Measurements from ENCODE around the gene SLC10A7. TPM values are rescaled to one million over a fixed set of nuclear protein-coding genes. Genes with fewer than 3 reads are reported as not detected.

The SLC10A7 gene
- total and polyA plus RNA-seq, 7 donors, result 1.3 to 5.7 (median 3.9) TPM

DNA sequence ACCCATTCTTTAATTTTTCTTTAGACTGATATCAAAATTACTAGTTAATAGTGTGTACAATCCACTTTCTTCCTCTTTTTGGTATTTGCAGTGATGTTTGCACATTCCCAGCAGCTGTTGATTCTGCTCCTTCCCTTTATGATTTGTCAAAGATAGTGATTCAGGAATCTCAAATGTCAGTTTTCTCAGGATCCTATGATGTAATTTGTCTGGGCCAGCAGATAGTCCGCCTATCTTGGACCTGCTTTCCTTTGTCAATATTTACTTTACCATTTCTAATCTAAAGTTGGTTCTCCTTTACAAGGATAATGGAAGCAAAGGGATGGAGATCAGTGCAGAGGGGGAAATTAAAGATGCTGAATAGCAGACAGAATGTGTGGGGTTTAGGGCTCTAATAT is 185.3 kb downstream of the SLC10A7 start:
- no peaks in the 10 kb centered on the region for H3K36me3 ChIP-seq (ENCODE audit: insufficient read depth in 1 of 2, low read depth in 1 of 2)
- intact Hi-C loops (cut with DNase I), result loop anchor here in 1 of 2 donors (5.0 kb wide), 1 partner anchor 1046 kb away; no protein-coding TSS in a partner anchor
- ATAC-seq (no peak), DNase-seq (no peak)
- no peaks in the 10 kb centered on the region for H3K9me3 ChIP-seq
- TF ChIP-seq, protein P1, sequence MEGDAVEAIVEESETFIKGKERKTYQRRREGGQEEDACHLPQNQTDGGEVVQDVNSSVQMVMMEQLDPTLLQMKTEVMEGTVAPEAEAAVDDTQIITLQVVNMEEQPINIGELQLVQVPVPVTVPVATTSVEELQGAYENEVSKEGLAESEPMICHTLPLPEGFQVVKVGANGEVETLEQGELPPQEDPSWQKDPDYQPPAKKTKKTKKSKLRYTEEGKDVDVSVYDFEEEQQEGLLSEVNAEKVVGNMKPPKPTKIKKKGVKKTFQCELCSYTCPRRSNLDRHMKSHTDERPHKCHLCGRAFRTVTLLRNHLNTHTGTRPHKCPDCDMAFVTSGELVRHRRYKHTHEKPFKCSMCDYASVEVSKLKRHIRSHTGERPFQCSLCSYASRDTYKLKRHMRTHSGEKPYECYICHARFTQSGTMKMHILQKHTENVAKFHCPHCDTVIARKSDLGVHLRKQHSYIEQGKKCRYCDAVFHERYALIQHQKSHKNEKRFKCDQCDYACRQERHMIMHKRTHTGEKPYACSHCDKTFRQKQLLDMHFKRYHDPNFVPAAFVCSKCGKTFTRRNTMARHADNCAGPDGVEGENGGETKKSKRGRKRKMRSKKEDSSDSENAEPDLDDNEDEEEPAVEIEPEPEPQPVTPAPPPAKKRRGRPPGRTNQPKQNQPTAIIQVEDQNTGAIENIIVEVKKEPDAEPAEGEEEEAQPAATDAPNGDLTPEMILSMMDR (IDR thresholded peaks at IDR 0.05), result no peak
- WGBS, 3 donors, result 51 to 68% (median 62%) methylated on average over 1 of the region's 1 CpG
- peaks cover 10% of the 10 kb centered on the region for H3K4me1 ChIP-seq
- H3K27ac ChIP-seq, result no peak overlapping the region
- no peaks in the 10 kb centered on the region for H3K27me3 ChIP-seq (ENCODE audit: insufficient read depth in 3 of 3, low read length in 2 of 3)
- no peak overlapping the region for H3K4me3 ChIP-seq

DNA sequence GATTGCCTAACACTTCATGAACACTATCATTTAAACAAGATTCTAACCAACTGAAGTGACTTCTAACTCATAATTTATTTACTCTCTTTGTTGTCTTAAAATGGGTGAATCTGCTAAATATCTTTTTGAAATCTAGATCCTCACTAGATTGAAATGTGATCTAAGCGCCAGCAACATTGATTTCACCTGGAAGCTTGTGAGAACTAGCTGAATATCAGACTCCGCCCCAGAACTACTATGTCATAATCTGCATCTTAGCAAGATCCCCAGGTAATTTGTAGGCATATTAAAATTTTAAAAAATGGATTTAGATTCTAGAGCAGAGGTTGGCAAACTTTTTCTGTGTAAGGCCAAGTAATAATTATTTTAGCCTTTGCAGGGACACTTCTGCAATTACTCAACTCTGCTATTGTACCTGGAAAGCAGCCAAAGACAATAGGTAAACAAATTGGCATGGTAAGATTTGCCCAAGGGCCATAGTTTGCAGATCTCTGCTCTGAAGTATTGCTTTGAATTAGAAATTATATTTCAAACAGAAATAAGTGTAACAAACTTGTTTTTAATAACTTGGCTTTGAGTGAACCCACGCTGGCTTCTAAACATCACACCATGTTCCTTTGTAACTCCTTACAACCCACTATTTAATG is 185.9 kb downstream of the SLC10A7 start:
- WGBS, 3 donors, result 88 to 94% (median 92%) methylated on average over 3 of the region's 3 CpGs
- peaks cover 10% of the 10 kb centered on the region for H3K4me1 ChIP-seq
- H3K27ac ChIP-seq, result no peak overlapping the region
- TF ChIP-seq, protein P1 (IDR thresholded peaks at IDR 0.05), result no peak
- no peaks in the 10 kb centered on the region for H3K36me3 ChIP-seq (ENCODE audit: insufficient read depth in 1 of 2, low read depth in 1 of 2)
- no peak overlapping the region for H3K4me3 ChIP-seq
- no peaks in the 10 kb centered on the region for H3K9me3 ChIP-seq
- intact Hi-C loops (cut with DNase I), result loop anchor here in 1 of 2 donors (5.0 kb wide), 1 partner anchor 1046 kb away; no protein-coding TSS in a partner anchor
- no peaks in the 10 kb centered on the region for H3K27me3 ChIP-seq (ENCODE audit: insufficient read depth in 3 of 3, low read length in 2 of 3)
- ATAC-seq, result no peak
- DNase-seq, result no peak

DNA sequence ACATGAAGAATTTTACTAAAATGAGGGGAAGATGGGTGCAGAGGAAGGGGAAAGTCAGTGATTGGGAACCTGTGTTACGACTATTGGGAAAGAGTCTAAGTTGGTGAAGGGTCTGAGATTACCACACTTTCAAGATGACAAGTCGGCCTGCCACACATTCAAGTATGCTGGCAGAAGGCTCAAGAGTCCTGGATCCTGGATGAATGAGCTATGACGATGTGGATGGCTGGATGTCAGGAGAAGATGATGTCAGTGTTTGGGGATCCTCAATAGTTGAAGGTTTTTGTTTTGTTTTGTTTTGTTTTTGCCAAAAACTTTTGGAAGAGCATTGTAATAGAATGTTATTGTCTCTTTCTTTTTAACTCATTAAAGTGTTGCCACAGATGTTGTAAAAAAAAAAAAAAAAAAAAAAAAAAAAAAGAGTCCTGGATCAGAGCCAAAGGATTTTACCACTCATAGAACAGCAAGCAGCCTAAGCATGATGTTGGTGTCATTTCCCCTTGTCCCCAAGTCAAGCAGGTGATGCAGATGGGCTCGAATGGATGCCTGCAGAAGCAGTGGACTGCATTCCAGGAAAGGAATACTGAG is 186.8 kb downstream of the SLC10A7 start:
- H3K27ac ChIP-seq, result no peak overlapping the region
- no peak for ATAC-seq

DNA sequence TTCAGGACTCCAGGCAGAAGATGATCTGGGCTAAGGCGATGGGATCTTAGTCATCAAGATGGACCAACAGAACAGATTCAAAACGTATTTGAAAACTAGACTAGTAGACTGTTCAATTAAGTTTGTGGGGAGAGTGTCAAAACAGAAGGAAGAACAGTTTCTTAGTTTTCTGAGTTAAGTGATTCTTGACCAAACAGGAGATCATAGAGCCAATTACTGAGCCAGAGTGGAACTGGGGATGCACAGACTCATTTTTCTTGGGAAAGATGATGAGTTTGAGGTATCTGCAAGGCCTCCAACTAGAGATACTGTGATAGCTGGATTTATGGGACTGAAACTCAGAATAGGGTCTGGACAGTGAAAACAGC is 187.9 kb downstream of the SLC10A7 start:
- intact Hi-C loops (cut with DNase I), result no loop called here
- no peak for DNase-seq

More for the DNA sequence above, 186.8 kb downstream of the SLC10A7 start:
- no peaks in the 10 kb centered on the region for H3K9me3 ChIP-seq
- intact Hi-C loops (cut with DNase I), result loop anchor here in 1 of 2 donors (5.0 kb wide), 1 partner anchor 1047 kb away; no protein-coding TSS in a partner anchor
- no peak for DNase-seq
- peaks cover 10% of the 10 kb centered on the region for H3K4me1 ChIP-seq
- no peaks in the 10 kb centered on the region for H3K36me3 ChIP-seq (ENCODE audit: insufficient read depth in 1 of 2, low read depth in 1 of 2)
- TF ChIP-seq, protein P1 (IDR thresholded peaks at IDR 0.05), result no peak
- no peak overlapping the region for H3K4me3 ChIP-seq
- WGBS, 3 donors, result 44 to 51% (median 50%) methylated on average over 4 of the region's 4 CpGs
- no peaks in the 10 kb centered on the region for H3K27me3 ChIP-seq (ENCODE audit: insufficient read depth in 3 of 3, low read length in 2 of 3)

More for the DNA sequence above, 187.9 kb downstream of the SLC10A7 start:
- Histone ChIP-seq H3K9me3 (no peaks in the 10 kb centered on the region), H3K27me3 (ENCODE audit: insufficient read depth in 3 of 3, low read length in 2 of 3) (no peaks in the 10 kb centered on the region), H3K4me3 (no peak overlapping the region), H3K36me3 (ENCODE audit: insufficient read depth in 1 of 2, low read depth in 1 of 2) (no peaks in the 10 kb centered on the region), H3K4me1 (peaks cover 10% of the 10 kb centered on the region), H3K27ac (no peak overlapping the region)
- TF ChIP-seq, protein P1 (IDR thresholded peaks at IDR 0.05), result no peak
- ATAC-seq, result no peak
- 86 to 89% (median 88%) methylated on average over 2 of the region's 2 CpGs for WGBS, 3 donors
